Inflammatory macrophage treated with lipopolysaccharide for 1 hour (primary cell): ENCODE measurements around the gene XRCC5.

Experiments
- DNase-seq, 2 donors: peaks; one replicate each; pipeline ENCODE4 v3.0.0-alpha.2; 2020 to 2022

XRCC5 gene

DNA sequence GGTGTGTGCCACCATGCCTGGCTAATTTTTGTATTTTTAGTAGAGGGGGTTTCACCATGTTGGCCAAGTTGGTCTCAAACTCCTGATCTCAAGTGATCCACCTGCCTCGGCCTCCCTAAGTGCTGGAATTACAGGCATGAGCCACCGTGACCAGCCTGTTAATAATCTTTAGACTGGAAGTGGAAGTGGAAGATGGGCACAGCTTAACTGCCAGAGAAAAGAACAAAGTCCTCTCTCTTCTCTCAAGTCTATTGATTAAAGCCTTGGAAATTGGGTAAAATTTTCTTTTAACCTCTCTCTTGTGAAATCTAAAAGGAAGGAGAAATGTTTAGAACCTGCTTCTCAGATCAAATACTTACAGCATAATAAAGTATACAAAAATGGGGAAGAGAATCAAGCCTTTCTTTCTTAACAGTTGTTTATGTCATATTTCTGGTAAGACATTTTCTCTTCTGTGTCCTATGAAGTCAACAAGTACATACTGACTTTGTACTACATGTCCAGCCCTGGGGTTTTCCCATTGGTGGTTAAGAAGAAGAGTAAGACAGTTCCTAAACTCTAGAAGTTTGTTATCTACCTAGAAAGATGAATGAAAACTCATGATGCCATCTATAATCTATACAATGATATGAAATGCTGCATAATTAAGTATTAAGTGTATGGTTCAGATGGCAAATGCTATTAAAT is 22.8 kb upstream of the XRCC5 start:
- peak in 1 of 2 donors; percentile 22 for DNase-seq

DNA sequence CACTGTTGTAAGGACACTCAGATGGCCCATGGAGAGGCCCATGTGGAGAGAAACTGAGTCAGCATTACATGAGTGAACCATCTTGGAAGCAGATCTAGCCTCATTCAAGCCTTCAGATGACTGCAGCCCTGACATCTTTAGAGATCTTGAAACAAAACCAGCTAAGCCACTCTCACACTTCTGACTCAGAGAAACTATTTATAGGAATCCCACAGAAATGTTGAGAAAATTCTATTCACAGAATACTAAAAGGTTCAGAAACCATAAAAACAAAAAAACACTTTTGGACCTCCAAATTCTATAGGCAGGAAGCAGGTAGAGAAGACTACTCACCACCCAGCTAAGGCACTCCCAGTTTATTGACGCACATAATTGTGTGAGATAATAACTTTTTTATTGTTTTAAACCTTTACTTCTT is 18.8 kb upstream of the XRCC5 start:
- DNase-seq, result no peak

DNA sequence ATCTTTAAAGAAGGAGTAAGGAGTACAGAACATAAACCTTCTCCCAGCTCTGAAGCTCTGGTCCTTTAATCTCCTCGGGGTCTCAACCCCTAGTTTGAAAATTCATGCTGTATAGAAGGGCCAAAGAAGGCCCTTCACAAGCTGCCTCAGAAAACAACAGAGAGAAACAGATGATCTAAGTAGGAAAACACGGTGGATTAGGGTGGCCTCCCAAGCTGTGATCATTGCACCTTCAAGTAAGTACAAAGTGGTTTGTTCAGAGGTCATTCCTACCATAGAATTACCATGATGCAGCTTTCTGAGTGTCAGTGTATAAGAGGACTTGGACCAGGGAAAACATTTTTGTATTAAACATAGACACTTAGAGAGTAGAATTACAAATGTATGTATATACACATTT is 16.5 kb upstream of the XRCC5 start:
- DNase-seq, result no peak

DNA sequence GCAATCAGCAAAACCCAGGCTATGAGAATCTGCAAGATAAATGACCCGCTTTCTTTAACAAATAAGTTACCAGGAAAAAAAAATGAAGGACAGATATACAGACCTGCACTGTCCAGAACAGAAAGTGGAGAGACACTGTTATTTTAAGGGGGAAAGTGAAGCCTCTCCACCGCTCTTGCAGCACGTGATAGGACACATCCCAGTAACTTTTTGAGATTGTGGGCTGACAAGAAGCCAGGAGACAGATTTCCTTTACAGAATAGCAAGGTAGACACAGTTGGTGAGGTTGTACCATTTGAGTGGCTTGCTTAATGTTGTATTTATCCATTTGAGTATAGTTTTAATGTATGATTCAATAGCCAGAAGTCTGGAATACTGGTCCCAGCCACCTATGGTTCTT is 14.4 kb upstream of the XRCC5 start:
- no peak for DNase-seq

DNA sequence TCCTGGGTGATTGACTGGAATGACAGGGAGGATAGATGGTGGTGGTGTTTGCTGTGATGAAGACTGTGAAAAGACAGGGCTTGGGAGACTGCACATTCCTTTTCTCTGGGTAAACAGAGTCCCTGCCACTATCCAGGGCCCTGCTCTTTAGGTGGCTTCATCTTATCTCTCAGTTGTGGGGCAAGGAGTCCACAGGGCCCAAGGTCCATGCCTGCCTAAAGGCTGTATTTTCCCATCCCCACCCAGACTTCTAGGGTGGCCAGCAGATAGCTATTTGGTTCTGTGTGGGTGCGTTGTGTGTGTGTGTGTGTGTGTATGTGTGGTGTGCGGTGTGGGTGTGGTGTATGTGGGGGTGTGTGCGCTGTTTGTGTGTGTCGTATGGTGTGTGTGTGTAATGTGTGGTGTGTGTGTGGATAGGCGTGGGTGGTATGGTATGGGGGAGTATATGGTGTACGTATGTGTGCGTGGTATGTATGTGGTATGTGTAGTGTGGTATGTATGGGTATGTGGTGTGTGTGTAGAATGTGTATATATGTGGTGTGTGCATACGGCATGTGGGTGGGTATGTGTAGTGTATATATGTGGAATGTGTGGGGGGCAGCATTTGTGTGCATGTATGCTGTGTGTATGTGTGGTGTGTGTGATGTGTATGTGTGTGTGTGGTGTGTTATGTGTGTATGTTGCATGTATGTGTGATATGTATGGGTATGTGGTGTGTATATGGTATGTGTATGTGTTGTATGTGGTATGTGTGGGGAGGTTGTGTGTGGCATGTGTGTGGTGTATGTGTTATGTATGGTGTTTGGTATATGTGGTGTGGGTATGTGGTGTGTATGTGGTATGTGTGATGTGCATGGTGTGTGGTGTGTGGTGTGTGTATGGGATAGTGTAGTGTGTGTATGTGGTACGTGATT is 10.5 kb upstream of the XRCC5 start:
- no peak for DNase-seq

DNA sequence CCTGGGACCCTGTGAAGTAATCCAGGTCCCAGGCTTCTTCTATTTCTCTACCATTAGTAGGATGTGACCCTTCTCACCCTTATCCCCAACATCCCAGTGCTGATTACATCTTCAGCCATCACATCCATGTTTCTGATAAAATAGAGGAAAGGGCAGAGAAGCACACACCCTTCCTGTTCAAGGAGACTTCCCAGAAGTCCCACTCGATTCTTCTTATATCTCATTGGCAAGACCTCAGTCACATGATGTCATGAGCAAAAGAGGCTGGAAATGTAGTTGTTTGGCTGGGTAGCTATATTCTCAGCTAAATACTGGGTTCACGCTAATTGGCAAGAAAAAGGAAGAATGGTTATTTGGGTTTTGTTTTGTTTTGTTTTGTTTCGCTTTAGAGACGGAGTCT is 8.0 kb upstream of the XRCC5 start:
- DNase-seq, result no peak

DNA sequence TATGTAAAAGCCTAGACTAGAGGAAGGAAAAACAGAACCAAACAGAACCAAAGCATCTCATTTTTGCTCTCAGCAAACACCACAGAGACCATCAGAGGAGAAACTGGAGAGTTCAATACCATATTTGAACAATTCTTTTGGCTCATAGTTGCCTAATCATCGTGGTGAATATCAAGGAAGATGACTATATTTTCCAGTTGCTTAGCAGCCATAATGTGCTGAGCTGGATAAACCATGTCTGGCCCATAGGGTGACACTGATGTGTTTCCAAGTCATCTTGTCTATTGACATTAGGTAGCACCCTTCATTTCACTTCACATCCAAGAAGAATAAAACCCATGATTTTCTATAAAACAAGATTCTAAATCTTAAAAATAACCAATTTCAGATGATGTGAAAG is 5.9 kb upstream of the XRCC5 start:
- no peak for DNase-seq

DNA sequence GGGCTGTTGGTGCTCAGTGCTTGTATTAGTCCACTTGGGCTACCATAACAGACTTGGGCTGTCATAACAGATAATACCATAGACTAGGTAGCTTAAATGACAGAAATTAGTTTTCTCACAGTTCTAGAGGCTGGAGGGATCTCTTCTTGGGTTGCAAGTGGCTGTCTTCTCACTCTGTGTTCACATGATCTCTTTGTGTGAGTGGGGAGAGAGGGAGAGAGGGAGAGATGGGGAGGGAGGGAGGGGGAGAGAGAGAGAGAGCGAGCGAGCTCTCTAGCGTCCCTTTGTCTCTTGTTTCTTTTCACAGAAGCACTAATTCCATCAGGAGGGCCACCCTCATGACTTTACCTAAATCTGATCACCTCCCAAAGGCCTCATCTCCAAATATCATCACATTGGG is 4.5 kb upstream of the XRCC5 start:
- no peak for DNase-seq

DNA sequence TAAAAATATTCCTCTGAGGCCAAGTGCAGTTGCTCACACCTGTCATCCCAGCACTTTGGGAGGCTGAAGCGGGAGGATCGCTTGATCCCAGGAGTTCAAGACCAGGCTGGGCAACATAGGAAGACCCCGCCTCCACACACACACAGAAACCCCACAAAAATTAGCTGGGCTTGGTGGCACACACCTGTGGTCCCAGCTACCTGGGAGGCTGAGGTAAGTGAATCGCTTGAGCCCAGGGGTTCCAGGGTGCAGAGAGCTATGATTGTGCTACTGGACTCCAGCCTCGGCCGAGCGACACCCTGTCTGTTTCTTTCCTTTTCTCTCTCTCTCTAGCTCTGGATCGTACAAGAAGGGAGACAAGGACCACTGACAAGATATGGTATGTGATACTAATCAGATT is 1.8 kb upstream of the XRCC5 start:
- no peak for DNase-seq

DNA sequence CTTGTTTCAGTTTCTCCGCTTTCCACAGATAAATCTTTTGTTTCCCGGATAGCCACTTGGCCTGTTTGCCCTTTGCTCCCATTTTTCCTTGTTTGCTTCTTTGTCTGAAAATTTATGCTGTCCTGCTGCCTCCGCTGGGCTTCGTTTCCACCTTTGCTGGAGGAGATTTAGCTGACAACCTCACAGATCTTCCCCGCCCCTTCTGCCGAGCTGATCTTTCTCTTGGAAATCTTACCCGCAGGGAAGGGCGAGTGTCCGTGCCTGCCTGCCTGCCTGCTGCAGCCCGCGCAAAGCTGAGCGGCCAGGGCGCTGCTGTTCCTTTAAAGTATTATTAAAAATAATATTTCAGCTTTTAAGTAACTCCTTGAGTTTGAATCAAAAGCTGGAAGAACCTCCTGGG is 1.4 kb upstream of the XRCC5 start:
- no peak for DNase-seq

DNA sequence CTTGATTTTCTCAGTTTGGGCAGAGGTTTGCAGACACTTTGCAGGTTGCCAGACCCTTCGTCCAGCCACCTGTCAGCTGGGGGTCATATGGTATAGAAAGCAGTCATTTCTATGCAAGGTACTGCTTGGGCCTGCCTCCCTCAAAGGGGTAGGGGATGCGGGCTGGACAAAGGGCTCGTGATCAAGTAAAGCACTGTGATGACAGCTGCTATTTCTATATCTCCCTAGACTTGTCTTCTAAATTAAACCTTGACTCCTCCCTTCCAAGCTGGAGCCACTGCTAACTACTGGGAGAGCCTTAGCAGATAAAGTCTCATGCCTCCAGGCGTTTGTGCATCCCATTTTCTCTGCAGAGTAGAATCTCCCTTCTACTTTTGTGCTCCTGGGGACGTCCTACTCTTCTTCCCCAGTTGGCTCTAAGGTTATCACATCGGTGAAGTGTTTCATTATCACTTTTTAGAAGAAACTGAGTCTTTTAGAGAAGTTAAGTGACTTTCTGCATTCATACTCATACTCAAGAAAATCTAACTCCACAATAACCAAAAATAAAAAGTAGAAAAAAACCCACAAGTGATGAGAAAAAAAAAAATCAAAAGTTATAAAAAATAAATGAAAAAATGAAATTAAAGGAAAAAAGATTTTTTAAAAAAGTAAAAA is 710 bp upstream of the XRCC5 start:
- DNase-seq, result peak in 1 of 2 donors; percentile 3

DNA sequence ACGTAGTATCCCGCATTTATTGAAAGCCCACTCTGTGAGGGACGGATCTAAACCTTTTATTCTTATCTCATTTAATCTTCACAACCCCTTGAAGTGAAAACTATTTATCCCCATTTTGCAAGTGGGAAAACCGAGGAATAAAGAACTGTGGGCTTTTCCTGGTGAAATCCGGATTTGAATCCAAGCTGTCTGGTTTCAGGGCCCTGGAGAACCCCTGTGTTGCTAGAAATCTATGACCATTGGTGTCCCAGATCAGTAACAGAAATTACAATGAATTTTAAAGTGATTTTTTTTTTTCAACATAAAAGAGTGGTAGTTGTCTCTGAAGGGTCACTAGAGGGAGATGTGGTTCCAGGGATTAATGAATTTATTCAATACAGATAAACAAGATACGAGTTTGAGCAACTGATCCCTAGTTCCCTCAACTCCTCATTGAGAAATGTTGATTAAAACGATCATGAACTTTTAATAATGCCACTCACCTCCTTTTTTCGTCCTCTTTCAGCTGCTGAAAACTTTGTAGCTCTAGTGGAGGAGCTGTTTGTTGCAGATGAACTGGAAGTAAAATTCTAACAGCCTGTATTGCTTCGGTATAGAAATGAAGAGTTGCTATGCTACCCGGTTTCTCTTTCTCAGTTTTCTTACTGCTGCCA is 940 bp downstream of the XRCC5 start:
- DNase-seq, result peak; percentile 44 to 52

DNA sequence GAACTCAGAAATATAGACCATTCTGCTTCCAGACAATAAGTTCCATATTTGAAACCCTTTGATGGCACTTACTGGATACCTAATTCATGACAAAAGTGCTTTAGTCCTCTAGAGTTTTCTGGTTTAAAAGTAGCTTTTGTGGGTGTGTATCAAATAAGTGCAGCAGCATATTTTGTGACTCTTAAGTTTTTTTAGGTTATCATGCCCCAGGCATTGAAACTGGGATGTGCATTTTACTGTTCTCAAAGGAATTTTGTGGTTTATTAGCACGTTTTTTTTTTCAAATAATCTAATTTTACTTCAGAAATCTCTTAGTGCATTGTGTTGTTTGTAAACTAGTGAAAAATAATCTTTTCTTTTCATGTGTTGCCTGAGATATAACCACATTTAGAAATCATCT is 1.5 kb downstream of the XRCC5 start:
- no peak for DNase-seq

DNA sequence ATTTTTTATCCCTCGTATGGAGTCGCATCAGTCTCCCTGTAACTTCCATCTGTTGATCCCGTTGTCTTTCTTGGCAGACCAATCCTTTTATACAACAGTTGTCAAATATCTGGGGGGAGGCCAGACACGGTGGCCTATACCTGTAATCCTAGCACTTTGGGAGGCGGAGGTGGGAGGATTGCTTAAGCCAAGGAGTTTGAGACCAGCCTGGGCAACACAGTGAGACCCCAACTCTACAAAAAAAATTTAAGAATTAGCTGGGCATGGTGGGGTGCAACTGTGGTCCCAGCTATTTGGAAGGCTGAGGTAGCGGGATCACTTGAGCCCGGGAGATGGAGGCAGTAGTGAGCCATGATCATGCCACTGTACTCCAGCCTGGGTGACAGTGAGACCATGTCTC is 2.0 kb downstream of the XRCC5 start:
- no peak for DNase-seq

DNA sequence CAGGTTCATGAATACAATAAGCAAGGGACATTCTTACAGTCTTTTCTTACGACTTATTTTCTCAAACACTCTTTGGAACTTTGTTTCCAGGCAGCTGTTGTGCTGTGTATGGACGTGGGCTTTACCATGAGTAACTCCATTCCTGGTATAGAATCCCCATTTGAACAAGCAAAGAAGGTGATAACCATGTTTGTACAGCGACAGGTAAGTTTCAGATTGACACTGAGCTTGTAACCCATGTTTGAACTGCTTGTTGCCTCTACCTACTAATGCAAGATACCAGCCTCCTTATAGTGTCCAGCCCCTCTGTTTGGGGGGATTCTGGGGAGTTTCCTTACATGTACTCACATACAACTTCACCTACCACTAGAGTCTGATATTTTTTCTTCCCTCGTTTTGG is 3.8 kb downstream of the XRCC5 start:
- DNase-seq, result no peak

DNA sequence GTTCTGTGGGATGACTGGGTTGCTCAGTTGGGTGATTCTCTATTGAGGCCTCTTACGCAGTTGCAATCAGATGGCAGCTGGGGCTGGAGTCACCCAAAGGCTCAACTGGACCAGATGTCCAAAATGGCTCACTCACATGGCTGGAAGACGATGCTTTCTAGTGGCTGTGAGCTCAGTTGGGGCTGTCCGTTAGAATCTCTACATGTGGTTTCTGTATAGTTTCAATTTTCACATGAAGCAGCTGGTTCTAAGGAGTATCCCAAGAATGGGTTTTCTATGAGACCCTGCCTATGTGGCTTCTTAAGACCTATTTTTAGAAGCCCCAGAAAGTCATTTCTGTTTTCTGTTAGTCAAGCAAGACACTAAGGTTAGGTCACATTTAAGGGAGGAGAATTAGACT is 4.4 kb downstream of the XRCC5 start:
- no peak for DNase-seq

DNA sequence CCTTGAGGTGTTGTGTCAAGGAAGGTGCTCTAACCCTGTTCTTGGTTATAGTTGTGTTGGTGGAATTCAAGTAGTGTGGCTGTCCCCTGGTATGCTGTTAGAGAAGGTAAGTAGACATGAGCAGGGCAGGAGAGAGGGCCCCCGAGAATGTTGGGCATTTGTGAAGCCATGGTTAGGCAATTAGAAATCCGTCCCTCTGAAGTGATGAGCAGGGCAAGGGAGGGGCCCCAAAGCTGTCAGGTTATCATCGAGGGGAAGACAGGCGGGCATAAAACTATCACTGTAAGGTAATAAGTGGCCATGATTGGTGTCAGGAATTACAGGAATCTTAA is 5.2 kb downstream of the XRCC5 start:
- no peak for DNase-seq

DNA sequence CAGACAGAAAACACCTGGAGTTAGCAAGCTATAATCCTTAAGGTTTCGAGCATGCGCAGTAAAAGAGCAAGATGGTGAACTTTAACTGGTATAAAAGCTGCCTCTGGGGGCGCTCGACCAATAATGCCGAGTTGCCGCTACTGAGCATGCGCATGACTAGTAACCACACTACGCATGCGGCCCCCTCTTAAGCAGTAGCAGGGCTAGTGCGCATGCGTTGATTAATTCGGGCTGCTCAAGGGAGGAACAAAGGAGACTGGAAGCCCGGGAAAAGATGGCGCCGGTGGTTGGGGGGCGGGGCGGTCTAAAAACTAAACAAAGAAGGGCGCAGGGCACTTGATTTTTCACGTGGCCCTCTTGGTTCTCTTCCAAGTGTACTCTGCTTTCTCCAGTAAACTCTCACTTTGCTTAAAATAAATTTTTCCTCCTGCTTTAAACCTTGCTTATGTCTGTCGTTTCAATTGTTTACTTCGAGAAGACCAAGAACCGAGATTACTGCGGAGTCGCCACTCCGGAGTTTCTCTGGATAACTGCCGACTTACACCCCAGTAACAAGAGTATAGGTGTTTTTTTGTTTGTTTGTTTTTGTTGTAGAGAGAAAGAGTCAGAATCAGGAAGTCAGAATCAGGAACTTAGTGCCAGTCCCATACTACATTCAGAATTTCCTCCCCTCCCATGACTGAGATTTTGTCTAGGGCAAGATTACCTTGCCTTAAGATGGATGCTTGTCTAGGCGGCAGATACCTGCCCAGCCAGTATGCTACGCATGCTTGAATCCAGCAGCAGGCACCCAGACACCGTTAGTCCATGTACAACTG is 5.8 kb downstream of the XRCC5 start:
- peak; percentile 98 to 100 for DNase-seq

DNA sequence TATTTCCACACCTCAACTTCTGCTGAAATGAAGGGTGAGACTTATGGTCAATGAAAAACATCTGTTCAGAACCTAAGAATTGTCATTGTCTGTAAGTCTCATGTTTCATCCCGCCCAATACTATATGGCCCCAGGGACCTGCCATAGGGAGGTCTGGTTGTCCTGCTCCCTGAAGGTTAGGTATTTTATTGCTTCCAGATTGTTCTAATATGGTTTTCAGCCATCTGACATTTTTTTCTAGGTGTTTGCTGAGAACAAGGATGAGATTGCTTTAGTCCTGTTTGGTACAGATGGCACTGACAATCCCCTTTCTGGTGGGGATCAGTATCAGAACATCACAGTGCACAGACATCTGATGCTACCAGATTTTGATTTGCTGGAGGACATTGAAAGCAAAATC is 7.3 kb downstream of the XRCC5 start:
- DNase-seq, result no peak

DNA sequence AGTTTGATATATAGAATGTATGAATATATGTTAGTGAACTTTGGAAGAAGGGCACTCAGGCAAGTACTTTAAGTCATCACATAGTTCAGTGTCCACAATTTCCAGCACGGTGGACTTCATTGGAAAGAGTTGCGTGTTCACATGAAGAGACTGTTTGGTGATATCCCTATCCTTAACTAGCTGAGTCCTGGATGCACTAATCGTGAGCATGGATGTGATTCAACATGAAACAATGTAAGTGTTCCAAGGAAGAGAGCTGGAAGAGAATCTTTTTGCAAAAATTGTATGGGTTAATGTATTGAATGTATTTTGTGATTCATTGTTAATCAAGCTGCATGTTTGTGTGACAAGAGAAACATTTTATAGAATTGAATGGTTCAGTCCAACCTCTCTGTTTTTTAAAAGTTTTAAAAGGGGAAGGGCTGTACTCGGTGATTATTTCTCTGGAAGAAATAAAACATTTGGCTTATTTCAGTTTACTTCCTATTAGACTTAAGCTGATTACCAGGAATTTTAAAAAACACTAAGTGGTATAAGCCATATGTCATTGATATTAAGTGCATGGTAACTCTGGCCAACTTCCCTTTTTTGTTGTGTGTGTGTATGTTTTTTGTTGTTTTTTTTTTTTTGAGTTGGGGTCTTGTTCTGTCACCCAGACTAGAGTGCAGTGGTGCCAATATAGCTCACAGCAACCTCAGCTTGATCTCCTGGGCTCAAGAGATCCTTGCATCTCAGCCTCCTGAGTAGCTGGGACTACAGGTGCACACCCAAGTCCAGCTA is 8.6 kb downstream of the XRCC5 start:
- no peak for DNase-seq

DNA sequence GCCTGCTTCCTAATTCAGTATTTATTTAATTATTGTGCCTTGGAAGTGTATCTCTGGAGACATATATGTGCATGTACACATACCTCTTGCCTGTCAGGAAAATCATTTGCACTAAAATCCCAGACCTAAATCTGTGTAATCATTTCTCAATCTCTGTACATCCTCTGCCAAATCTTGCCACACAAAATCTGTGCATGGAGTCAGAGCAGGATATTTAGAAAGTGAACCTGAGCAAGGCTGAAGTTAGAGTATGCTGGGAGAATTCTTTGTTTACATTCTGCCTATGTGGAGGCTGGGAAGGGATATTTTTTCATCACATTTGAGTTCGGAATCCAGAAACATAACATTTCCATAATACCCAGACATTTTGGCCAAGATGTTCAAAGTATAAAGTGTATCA is 9.3 kb downstream of the XRCC5 start:
- no peak for DNase-seq

DNA sequence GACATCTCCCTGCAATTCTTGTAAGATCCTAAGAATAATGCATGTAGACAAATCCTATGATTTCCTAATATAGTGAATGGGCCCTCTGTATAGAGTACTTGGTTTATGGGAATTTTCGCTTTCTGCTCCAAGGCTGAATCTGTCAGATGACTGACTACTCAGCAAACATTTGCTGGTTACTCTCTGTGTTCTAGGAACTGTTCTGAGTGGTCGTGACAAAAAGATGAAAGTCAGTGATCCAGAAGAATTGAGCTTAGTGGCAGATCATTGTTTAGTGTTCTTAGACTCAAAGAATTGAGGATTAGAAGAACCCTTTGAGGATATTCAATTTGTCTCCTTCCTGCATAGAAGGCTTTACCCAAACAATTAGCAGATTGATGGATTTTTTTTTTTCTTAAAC is 10.0 kb downstream of the XRCC5 start:
- no peak for DNase-seq
